H1 (cell line): ENCODE results near the gene FAM216A. TPM values are rescaled to one million over a fixed set of nuclear protein-coding genes. Genes with fewer than 3 reads are reported as not detected.

ENCODE experiments used
- CTCF ChIA-PET: fragments of 300-600 bp; sonication (Branson Sonifier 250); formaldehyde crosslinking; loops from one replicate; lab custom pipeline; 2021; ENCODE audit not compliant: partially characterized antibody; lab: Charles Lee
- POLR2A ChIA-PET: fragments of 300-600 bp; sonication (Branson Sonifier 250); formaldehyde crosslinking; loops from one replicate; lab custom pipeline; 2021; ENCODE audit warnings: inconsistent platforms; ENCODE audit not compliant: partially characterized antibody; lab: Charles Lee
- DNase-seq, 2 experiments: peaks; one replicate each; pipeline versions ENCODE4 v3.0.0 to v3.0.0-alpha.2; 2010 to 2022; ENCODE audit warnings: low spot score in 2 of 2, low read depth in 1 of 2, mixed read lengths in 1 of 2
- FAIRE-seq: peaks from 2 replicates; lab custom pipeline; 2011; peaks lifted over from hg19 to GRCh38; lab: Jason Lieb, UNC
- H2AFZ ChIP-seq: 2 replicates; pipeline ENCODE4 v1.8.1; 2012; ENCODE audit warnings: low read length, inconsistent platforms
- H2AK5ac ChIP-seq: 2 replicates; pipeline ENCODE4 v1.6.1; 2013; ENCODE audit warnings: low read depth, low read length
- H2BK120ac ChIP-seq: replicated peaks from 2 replicates; pipeline ENCODE3; 2013; ENCODE audit warnings: low read depth, low read length, inconsistent platforms
- H2BK12ac ChIP-seq: 2 replicates; pipeline ENCODE4 v1.6.1; 2013; ENCODE audit warnings: low read depth, low read length
- H2BK15ac ChIP-seq: 2 replicates; pipeline ENCODE4 v1.6.1; 2013; ENCODE audit warnings: low read length
- H2BK20ac ChIP-seq: 2 replicates; pipeline ENCODE4 v1.6.1; 2013; ENCODE audit warnings: low read length
- H2BK5ac ChIP-seq: 2 replicates; pipeline ENCODE4 v1.6.1; 2013; ENCODE audit warnings: low read depth, low read length
- H3K14ac ChIP-seq: 2 replicates; pipeline ENCODE4 v1.6.1; 2013; ENCODE audit warnings: inconsistent platforms; ENCODE audit not compliant: insufficient read length
- H3K18ac ChIP-seq: 2 replicates; pipeline ENCODE4 v1.6.1; 2013; ENCODE audit warnings: low read length; ENCODE audit errors: extremely low read depth
- H3K23ac ChIP-seq: 2 replicates; pipeline ENCODE4 v1.6.1; 2013; ENCODE audit warnings: inconsistent platforms; ENCODE audit not compliant: insufficient read length
- H3K23me2 ChIP-seq: 2 replicates; pipeline ENCODE4 v1.6.1; 2013; ENCODE audit warnings: low read depth, low read length
- H3K27ac ChIP-seq: 2 replicates; pipeline ENCODE4 v1.6.1; 2011; ENCODE audit warnings: low read depth, low read length, inconsistent platforms
- H3K27me3 ChIP-seq, 4 experiments: replicated peaks in 1 of 4; 1 replicate in 1 of 4; 2 replicates in 3 of 4; pipeline versions ENCODE4 v1.6.1 to v1.8.1; 2011 to 2013; ENCODE audit warnings: low read length in 3 of 4, mild to moderate bottlenecking in 3 of 4, inconsistent platforms in 2 of 4, mixed read lengths in 2 of 4, moderate library complexity in 1 of 4; ENCODE audit not compliant: control insufficient read depth in 3 of 4, insufficient read depth in 3 of 4; ENCODE audit errors: extremely low read depth in 1 of 4
- H3K36me3 ChIP-seq, 4 experiments: 2 replicates each; pipeline versions ENCODE4 v1.6.1 to v1.8.1; 2011 to 2013; ENCODE audit warnings: mild to moderate bottlenecking in 4 of 4, low read length in 3 of 4, moderate library complexity in 2 of 4, control low read depth in 1 of 4, inconsistent platforms in 1 of 4; ENCODE audit not compliant: insufficient read depth in 4 of 4, control insufficient read depth in 2 of 4
- H3K4ac ChIP-seq: replicated peaks from 2 replicates; pipeline ENCODE3; 2013; ENCODE audit warnings: low read length, low read depth, mixed read lengths, inconsistent platforms; ENCODE audit not compliant: insufficient read length
- H3K4me1 ChIP-seq, 4 experiments: replicated peaks in 1 of 4; 1 replicate in 1 of 4; 2 replicates in 3 of 4; pipeline versions ENCODE4 v1.6.1 to v1.8.1; 2011 to 2013; ENCODE audit warnings: low read length in 3 of 4, inconsistent platforms in 2 of 4, mixed read lengths in 1 of 4; ENCODE audit not compliant: insufficient read depth in 4 of 4, control insufficient read depth in 3 of 4
- H3K4me2 ChIP-seq, 2 experiments: 2 replicates each; pipeline versions ENCODE4 v1.6.1 to v1.8.1; 2011 to 2013; ENCODE audit warnings: low read depth in 2 of 2, low read length in 2 of 2, control low read depth in 1 of 2, inconsistent platforms in 1 of 2, mild to moderate bottlenecking in 1 of 2; ENCODE audit not compliant: insufficient read depth in 1 of 2
- H3K4me3 ChIP-seq, 4 experiments: fragments of 200-600, 300-600 bp in 1 of 4; sonication (generic), shearing (Covaris generic), sonication (Bioruptor Twin) in 1 of 4; 2 replicates each; pipeline versions ENCODE4 v1.5.1 to v1.8.1; 2011 to 2016; ENCODE audit warnings: low read length in 4 of 4, low read depth in 3 of 4, control low read depth in 2 of 4, inconsistent platforms in 2 of 4, mild to moderate bottlenecking in 2 of 4, mixed read lengths in 1 of 4, moderate library complexity in 1 of 4; ENCODE audit not compliant: insufficient read depth in 2 of 4; ENCODE audit errors: extremely low read depth in 1 of 4
- H3K56ac ChIP-seq: replicated peaks from 2 replicates; pipeline ENCODE3; 2013; ENCODE audit warnings: low read depth, mild to moderate bottlenecking, mixed read lengths, low read length, inconsistent platforms; ENCODE audit not compliant: insufficient read length
- H3K79me1 ChIP-seq: 2 replicates; pipeline ENCODE4 v1.6.1; 2013; ENCODE audit warnings: low read depth, low read length, control low read depth
- H3K79me2 ChIP-seq, 2 experiments: 2 replicates each; pipeline versions ENCODE4 v1.6.1 to v1.8.1; 2012 to 2013; ENCODE audit warnings: low read length in 2 of 2, mild to moderate bottlenecking in 2 of 2, inconsistent platforms in 1 of 2; ENCODE audit not compliant: insufficient read depth in 2 of 2, control insufficient read depth in 1 of 2
- H3K9ac ChIP-seq, 4 experiments: replicated peaks in 1 of 4; 1 replicate in 1 of 4; 2 replicates in 3 of 4; pipeline versions ENCODE4 v1.6.1 to v1.8.1; 2011 to 2013; ENCODE audit warnings: low read depth in 3 of 4, low read length in 3 of 4, control low read depth in 2 of 4, mild to moderate bottlenecking in 2 of 4, moderate library complexity in 2 of 4, inconsistent platforms in 1 of 4; ENCODE audit errors: extremely low read depth in 1 of 4
- H3K9me3 ChIP-seq, 2 experiments: 2 replicates each; pipeline versions ENCODE4 v1.6.1 to v1.8.1; 2012 to 2013; ENCODE audit warnings: mild to moderate bottlenecking in 2 of 2, moderate library complexity in 2 of 2, control low read depth in 1 of 2, inconsistent platforms in 1 of 2, low read depth in 1 of 2, low read length in 1 of 2, mixed read lengths in 1 of 2; ENCODE audit not compliant: insufficient read depth in 2 of 2
- H4K20me1 ChIP-seq, 2 experiments: replicated peaks in 1 of 2; 2 replicates each; pipeline versions ENCODE3 to v1.8.1; 2011 to 2013; ENCODE audit warnings: inconsistent platforms in 2 of 2, low read length in 2 of 2, mild to moderate bottlenecking in 1 of 2; ENCODE audit not compliant: insufficient read depth in 2 of 2, control insufficient read depth in 1 of 2
- H4K5ac ChIP-seq: 2 replicates; pipeline ENCODE4 v1.6.1; 2013; ENCODE audit warnings: low read length, low read depth, mixed read lengths, inconsistent platforms; ENCODE audit not compliant: insufficient read length
- H4K8ac ChIP-seq: 2 replicates; pipeline ENCODE4 v1.8.0; 2013; ENCODE audit warnings: mild to moderate bottlenecking, moderate library complexity, low read length, inconsistent platforms; ENCODE audit not compliant: insufficient read depth; ENCODE audit errors: extremely low read depth
- H4K91ac ChIP-seq: replicated peaks from 2 replicates; pipeline ENCODE3; 2013; ENCODE audit warnings: low read length, mixed read lengths, inconsistent platforms; ENCODE audit not compliant: insufficient read length
- BACH1 ChIP-seq: IDR thresholded peaks from 2 replicates; pipeline ENCODE4 v1.6.1; 2012; ENCODE audit warnings: low read length, improper control_type of control experiment
- CHD2 ChIP-seq: IDR thresholded peaks from 2 replicates; pipeline ENCODE4 v1.6.1; 2012; ENCODE audit warnings: low read length, improper control_type of control experiment
- EGR1 ChIP-seq: IDR thresholded peaks from 2 replicates; pipeline ENCODE4 v1.6.1; 2011; ENCODE audit warnings: low read depth, low read length, borderline replicate concordance
- GABPA ChIP-seq: IDR thresholded peaks from 2 replicates; pipeline ENCODE4 v1.6.1; 2011; ENCODE audit warnings: mild to moderate bottlenecking, low read length, moderate library complexity, borderline replicate concordance; ENCODE audit not compliant: insufficient read depth
- JUN ChIP-seq: IDR thresholded peaks from 2 replicates; pipeline ENCODE4 v1.6.1; 2011; ENCODE audit warnings: low read depth, mild to moderate bottlenecking, improper control_type of control experiment, low read length
- KDM4A ChIP-seq: IDR thresholded peaks from one replicate; pipeline ENCODE4 v1.7.1; 2012; ENCODE audit warnings: low read depth, mild to moderate bottlenecking, moderate library complexity, low read length, inconsistent platforms; ENCODE audit not compliant: severe bottlenecking
- POU5F1 ChIP-seq: IDR thresholded peaks from 2 replicates; pipeline ENCODE4 v1.6.1; 2011; ENCODE audit warnings: low read depth, mild to moderate bottlenecking, low read length, moderate library complexity
- SIRT6 ChIP-seq: IDR thresholded peaks from one replicate; pipeline ENCODE4 v1.7.1; 2012; ENCODE audit warnings: low read length, inconsistent platforms
- SP4 ChIP-seq: IDR thresholded peaks from 2 replicates; pipeline ENCODE4 v1.6.1; 2012; ENCODE audit warnings: low read length, inconsistent platforms
- TAF7 ChIP-seq: optimal IDR thresholded peaks from 2 replicates; pipeline ENCODE3; 2011; ENCODE audit warnings: low read depth, mild to moderate bottlenecking, inconsistent platforms, low read length, moderate library complexity, borderline replicate concordance
- WGBS, 2 experiments: shearing (Covaris generic) in 1 of 2; methylation state at CpG; one replicate each; pipeline versions ENCODE4 v1.1.6 to v1.1.7; 2013 to 2015; ENCODE audit warnings: low lambda C conversion rate in 2 of 2, mixed read lengths in 2 of 2, inconsistent platforms in 1 of 2, low coverage in 1 of 2, missing lambda C conversion rate in 1 of 2; ENCODE audit not compliant: insufficient replicate concordance in 2 of 2, insufficient coverage in 1 of 2, insufficient read length in 1 of 2; ENCODE audit errors: extremely low coverage in 1 of 2, missing lambda C conversion rate in 1 of 2; 5-methylcytosine and 5-hydroxymethylcytosine counted together
- polyA plus RNA-seq, 7 experiments: library from polyadenylated mRNA; depleted of rRNA in 3 of 7; stranded (reverse) in 5 of 7; unstranded in 2 of 7; fragments of >200 nt in 5 of 7; fragments of 200-250 nt in 2 of 7; gene quantifications; 1 replicate in 5 of 7; 2 replicates in 1 of 7; 4 replicates in 1 of 7; pipeline versions ENCODE4 v1.2.1 to v1.2.3, GENCODE V29; 2011 to 2013; ENCODE audit warnings: missing spikeins in 2 of 7, mixed read lengths in 2 of 7
- total RNA-seq: library from RNA; stranded (reverse); fragmentation: NEBNext Ultra II Directional; extraction: Animal tissue kit (Norgen Biotek cat#: 25700); gene quantifications from 2 replicates; pipeline ENCODE4 v1.2.1, GENCODE V29; 2021
- TF ChIP-seq, protein P1 (sequence below): IDR thresholded peaks from 2 replicates; pipeline ENCODE4 v1.6.1; 2011; ENCODE audit warnings: low read depth, mild to moderate bottlenecking, low read length; ENCODE audit not compliant: insufficient read depth

FAM216A gene
- total and polyA plus RNA-seq, 2 of the 8 experiments (the other 6 are each of a cell fraction or from before 2014, with no cell fraction given) = 19.8 to 24.6 TPM

DNA sequence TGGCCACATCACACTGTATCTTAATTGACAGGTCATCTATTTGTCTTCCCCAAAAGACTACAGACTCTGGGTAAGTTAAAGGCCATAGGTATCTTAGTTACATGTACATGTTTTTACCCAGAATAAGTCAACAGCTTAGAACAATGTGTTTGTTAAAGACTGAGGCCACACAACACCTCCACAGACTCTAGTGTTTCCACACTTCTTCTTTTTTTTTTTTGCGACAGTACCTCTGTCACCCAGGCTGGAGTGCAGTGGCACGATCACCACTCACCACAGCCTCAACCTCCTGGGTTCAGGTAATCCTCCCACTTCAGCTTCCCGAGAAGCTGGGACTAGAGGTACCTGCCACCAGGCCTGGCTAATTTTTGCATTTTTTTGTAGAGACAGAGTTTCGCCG is 1.9 kb upstream of the FAM216A start:
- Histone ChIP-seq H2AFZ (no peak overlapping the region), H3K18ac (no peak overlapping the region), H4K91ac (no peak overlapping the region), H3K36me3 (peaks cover 5 to 16% (median 14%) of the 10 kb centered on the region in 4 experiments), H3K4me1 (peaks cover 0 to 7% (median 1%) of the 10 kb centered on the region in 4 experiments; a peak in 3 of 7 replicates), H3K23me2 (peaks cover 4% of the 10 kb centered on the region), H3K23ac (no peak overlapping the region), H3K4me2 (peak overlapping the region; percentile 82 to 94; a peak in 3 of 4 replicates), H3K14ac (no peak overlapping the region), H2BK120ac (no peak overlapping the region), H3K9ac (peak overlapping the region in 1 of 4 experiments; percentile 84; a peak in 1 of 7 replicates), H2BK5ac (no peak overlapping the region), H2BK15ac (no peak overlapping the region), H4K8ac (no peak overlapping the region), H3K27me3 (no peaks in the 10 kb centered on the region), H4K5ac (no peak overlapping the region), H2BK20ac (no peak overlapping the region), H2BK12ac (no peak overlapping the region), H4K20me1 (peaks cover 0 to 2% of the 10 kb centered on the region in 2 experiments), H3K4ac (no peak overlapping the region), H3K79me2 (peaks cover 0 to 29% of the 10 kb centered on the region in 2 experiments; a peak in 3 of 4 replicates), H3K27ac (no peak overlapping the region), H3K4me3 (peak overlapping the region in 3 of 4 experiments; percentile 85 to 96 (median 88); a peak in 7 of 8 replicates), H3K56ac (no peak overlapping the region), H3K79me1 (peaks cover 4% of the 10 kb centered on the region; the same call in 1 of the 2 replicates), H3K9me3 (no peaks in the 10 kb centered on the region), H2AK5ac (no peak overlapping the region)
- POLR2A ChIA-PET = interaction anchor here (0.6 to 4.2 kb wide), 5 partner anchors 16 to 68 kb away, joined by 3 to 57 read pairs (median 3); partner anchors contain the start of genes ARPC3, RAD9B and VPS29
- no peak for DNase-seq
- no peak for FAIRE-seq
- WGBS, 2 experiments = 82% methylated on average over 4 of the region's 5 CpGs; no CpG with 5 or more reads in 1 of the 2 experiments
- CTCF ChIA-PET = interaction anchor here (0.9 to 8.1 kb wide), 2 partner anchors 15 to 135 kb away, joined by 3 to 67 read pairs; partner anchors contain the start of gene ARPC3
- TF ChIP-seq SIRT6 (no peak), TAF7 (no peak), JUN (no peak), GABPA (no peak), KDM4A (no peak), BACH1 (no peak), SP4 (no peak), POU5F1 (no peak), CHD2 (no peak), EGR1 (no peak)
- TF ChIP-seq, protein P1, sequence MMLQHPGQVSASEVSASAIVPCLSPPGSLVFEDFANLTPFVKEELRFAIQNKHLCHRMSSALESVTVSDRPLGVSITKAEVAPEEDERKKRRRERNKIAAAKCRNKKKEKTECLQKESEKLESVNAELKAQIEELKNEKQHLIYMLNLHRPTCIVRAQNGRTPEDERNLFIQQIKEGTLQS = no peak
